GM13976 (cell line): ENCODE results near the gene CNFN.

Experiments
- DNase-seq: peaks from one replicate; pipeline ENCODE4 v3.0.0; 2012; ENCODE audit warnings: low spot score
- in situ Hi-C: fragments of 300-500 bp; cut with MboI; formaldehyde crosslinking; loops from one replicate; pipeline ENCODE4 v1.12.0; 2022; ENCODE audit warnings: low sequenced_read_pairs, mixed read lengths, inconsistent platforms; ENCODE audit not compliant: unreplicated experiment
- TF ChIP-seq, protein P1 (sequence below): IDR thresholded peaks from 2 replicates; pipeline ENCODE4 v1.5.1; 2012; ENCODE audit warnings: borderline replicate concordance, mild to moderate bottlenecking; ENCODE audit not compliant: insufficient read depth; ENCODE audit errors: extremely low read depth, missing control alignments, control extremely low read depth

CNFN gene

DNA sequence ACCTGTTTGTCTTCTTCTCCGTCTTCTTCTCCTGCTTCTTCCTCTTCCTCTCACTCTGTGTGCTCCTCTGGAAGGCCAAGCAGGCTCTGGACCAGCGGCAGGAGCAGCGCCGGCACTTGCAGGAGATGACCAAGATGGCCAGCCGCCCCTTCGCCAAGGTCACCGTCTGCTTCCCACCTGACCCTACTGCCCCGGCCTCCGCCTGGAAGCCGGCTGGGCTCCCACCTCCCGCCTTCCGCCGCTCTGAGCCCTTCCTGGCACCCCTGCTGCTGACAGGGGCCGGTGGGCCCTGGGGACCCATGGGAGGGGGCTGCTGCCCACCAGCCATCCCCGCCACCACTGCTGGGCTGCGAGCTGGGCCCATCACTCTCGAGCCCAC is 13.9 kb downstream of the CNFN start:
- TF ChIP-seq, protein P1, sequence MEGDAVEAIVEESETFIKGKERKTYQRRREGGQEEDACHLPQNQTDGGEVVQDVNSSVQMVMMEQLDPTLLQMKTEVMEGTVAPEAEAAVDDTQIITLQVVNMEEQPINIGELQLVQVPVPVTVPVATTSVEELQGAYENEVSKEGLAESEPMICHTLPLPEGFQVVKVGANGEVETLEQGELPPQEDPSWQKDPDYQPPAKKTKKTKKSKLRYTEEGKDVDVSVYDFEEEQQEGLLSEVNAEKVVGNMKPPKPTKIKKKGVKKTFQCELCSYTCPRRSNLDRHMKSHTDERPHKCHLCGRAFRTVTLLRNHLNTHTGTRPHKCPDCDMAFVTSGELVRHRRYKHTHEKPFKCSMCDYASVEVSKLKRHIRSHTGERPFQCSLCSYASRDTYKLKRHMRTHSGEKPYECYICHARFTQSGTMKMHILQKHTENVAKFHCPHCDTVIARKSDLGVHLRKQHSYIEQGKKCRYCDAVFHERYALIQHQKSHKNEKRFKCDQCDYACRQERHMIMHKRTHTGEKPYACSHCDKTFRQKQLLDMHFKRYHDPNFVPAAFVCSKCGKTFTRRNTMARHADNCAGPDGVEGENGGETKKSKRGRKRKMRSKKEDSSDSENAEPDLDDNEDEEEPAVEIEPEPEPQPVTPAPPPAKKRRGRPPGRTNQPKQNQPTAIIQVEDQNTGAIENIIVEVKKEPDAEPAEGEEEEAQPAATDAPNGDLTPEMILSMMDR = no peak
- no peak for DNase-seq
- in situ Hi-C loops = no loop called here

GRCh38 chr19:42375415-42376176 is 14.5 kb downstream of the CNFN start:
- TF ChIP-seq, protein P1 = no peak

GRCh38 chr19:42374826-42375376 is 15.2 kb downstream of the CNFN start:
- in situ Hi-C loops = no loop called here
- DNase-seq = no peak
- TF ChIP-seq, protein P1 = no peak

More at GRCh38 chr19:42375415-42376176, 14.5 kb downstream of the CNFN start:
- in situ Hi-C loops = no loop called here
- DNase-seq = no peak

- no peak for DNase-seq
- in situ Hi-C loops = no loop called here
- TF ChIP-seq, protein P1 = no peak
Measured at GRCh38 chr19:42370626-42371175, 19.4 kb downstream of the CNFN start.

- TF ChIP-seq, protein P1 = no peak
Measured at GRCh38 chr19:42370068-42370520, 20.0 kb downstream of the CNFN start.

DNA sequence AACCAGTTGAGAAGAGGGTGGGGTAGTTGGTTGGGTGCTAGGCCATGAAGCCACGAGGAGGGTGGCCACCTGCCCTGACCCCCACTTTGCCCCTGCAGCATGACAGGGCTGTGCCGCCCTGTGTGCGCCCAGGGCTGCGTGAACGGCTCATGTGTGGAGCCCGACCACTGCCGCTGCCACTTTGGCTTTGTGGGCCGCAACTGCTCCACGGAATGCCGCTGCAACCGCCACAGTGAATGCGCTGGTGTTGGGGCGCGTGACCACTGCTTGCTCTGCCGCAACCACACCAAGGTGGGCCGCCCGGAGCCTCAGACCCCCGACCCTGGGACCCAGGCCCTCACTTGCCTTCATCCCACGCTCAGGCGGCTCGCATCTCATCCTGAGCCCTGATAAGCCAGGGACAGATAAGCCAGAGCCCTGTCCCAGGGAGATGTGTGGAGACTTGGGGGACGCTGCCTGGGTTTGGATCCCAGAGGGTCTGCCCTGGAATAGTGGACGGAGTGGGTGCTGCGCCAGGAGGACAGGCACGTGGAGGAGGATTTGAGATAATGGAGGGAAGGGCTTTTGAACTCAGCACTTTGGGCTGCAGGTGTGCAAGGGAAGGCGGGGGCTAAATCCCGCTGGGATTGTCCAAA is 20.5 kb downstream of the CNFN start:
- in situ Hi-C loops = no loop called here
- no peak for DNase-seq
- TF ChIP-seq, protein P1 = no peak

More at GRCh38 chr19:42370068-42370520, 20.0 kb downstream of the CNFN start:
- in situ Hi-C loops = no loop called here
- DNase-seq = no peak
